GM21423 (cell line): ENCODE data around the gene TBC1D22A.

Experiments
- ATAC-seq: cut with Tn5 transposase; IDR thresholded peaks from one replicate; pipeline ENCODE4 v1.9.1; 2021; ENCODE audit warnings: mild to moderate bottlenecking, moderate library complexity; ENCODE audit not compliant: unreplicated experiment

The TBC1D22A gene

DNA sequence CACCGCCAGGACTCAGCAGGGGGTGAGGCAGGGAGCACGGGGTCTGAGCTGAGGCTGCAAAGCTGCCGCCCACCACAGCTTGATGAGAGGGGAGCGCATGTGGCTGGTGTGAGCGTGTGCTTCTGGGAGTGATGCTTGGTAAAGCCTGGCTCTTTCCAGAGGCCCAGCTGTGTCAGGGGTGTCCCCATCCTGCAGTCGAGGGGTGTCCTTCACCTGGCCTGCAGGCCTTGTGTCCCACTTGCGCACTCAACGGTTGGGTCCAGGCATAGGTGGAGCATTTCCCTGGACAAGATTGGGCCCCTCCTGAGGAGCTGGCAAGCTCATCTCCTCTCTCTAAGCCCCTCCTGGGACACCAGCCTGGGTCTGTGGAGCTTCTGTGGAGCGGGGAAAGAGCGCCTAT is 273.9 kb downstream of the TBC1D22A start:
- ATAC-seq: no peak

DNA sequence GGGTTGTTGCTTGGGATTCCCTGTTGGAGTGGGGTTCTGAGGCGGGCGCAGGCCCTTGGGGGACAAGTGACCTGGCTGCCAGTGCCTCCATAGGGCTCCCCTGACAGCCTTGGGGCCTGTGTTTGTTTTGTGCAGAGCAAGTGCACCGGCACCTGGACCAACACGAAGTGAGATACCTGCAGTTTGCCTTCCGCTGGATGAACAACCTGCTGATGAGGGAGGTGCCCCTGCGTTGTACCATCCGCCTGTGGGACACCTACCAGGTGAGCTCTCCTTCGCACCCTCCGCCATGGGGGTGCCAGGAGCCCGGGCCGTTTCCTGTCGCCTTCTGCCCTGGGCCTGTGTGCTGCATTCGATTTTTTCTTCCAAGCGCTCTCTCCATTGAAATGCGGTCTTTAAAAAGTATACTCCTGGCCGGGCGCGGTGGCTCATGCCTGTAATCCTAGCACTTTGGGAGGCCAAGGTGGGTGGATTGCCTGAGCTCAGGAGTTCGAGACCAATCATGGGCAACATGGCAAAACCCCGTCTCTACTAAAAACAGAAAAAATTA is 274.6 kb downstream of the TBC1D22A start:
- no peak for ATAC-seq

DNA sequence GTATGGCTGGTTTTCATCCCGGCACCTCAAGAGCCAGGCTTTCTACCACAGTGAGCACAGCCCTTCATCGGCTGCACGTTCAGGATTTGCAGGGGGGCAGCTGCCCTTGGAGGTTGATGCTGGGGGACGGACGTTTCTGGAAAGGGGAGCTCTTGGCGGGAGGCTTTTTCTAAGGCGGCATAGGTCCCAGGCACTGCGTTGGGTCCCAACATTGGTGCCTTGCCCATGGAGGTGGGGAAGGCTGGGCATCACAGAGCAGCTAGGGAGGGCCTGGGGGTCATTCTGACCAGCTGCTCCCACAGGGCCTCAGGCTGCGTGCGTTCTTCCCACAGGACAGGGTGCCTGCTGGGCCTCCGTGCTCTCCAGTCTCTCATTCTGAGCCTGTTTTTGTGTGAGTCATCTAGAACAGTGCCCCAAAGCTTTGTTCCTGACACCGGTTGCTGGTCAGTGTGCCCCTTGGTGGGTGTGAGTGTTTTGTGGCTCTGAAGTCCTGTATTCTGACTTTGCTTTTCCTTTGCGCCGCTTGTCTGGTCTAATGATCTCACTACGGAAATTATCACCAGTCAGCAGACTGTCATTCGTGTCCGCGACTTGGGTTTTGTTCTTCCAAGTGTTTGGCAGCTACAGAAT is 275.9 kb downstream of the TBC1D22A start:
- no peak for ATAC-seq

DNA sequence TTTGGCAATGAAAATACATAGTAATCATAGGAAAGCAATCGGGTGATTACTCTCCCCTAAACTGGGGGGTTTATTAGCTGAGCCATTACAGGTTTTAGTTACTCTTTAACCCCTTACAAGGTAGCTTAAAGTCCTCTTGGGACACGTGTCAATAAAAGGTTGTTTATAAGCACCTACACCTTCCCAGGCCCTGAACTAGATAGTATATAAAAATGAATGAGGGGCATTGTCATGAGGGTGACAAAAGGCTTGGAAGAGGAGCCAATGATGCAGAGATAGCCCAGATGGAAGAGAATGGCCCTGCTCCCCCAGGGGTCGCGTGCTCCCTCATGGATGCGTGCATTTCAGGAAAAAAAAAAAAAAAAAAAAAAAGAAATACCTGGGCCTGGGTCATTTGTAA is 276.9 kb downstream of the TBC1D22A start:
- ATAC-seq: no peak

DNA sequence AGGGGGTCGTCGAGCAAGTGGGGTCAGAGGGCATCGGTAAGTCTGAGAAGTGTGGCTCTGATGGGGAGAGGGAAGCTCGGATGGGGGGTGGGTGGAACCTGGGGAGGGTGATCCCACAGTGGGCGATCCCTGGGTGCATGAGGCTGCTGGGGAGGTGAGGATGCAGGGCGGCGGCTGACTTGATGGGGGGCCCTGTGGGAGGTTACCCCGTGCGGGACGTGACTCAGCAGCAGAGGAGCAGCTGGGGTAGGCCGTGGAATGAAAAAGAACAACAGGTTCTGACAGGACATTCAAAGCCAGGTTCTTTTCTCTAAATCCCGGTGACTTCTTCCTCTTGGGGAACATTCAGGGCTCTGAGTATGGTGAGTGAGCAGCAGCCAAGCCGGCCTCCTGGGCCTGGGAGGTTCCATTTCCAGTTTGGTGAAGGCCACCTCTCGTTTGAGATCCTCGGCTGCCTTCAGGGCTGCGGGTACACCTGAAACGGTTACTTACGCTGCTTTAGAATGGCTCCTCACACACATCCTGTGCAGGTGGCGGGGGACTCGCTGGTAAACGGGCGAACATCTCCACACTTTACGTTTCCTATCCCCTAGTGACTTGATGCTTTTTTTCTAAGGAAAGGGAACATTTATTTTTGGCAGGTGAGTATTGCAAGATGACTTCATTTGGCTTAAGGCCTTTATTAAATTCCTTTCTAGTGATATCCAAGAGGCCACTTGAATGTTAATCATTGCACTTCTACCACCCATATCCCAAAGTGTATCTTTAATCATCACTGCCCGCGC is 278.2 kb downstream of the TBC1D22A start:
- no peak for ATAC-seq

DNA sequence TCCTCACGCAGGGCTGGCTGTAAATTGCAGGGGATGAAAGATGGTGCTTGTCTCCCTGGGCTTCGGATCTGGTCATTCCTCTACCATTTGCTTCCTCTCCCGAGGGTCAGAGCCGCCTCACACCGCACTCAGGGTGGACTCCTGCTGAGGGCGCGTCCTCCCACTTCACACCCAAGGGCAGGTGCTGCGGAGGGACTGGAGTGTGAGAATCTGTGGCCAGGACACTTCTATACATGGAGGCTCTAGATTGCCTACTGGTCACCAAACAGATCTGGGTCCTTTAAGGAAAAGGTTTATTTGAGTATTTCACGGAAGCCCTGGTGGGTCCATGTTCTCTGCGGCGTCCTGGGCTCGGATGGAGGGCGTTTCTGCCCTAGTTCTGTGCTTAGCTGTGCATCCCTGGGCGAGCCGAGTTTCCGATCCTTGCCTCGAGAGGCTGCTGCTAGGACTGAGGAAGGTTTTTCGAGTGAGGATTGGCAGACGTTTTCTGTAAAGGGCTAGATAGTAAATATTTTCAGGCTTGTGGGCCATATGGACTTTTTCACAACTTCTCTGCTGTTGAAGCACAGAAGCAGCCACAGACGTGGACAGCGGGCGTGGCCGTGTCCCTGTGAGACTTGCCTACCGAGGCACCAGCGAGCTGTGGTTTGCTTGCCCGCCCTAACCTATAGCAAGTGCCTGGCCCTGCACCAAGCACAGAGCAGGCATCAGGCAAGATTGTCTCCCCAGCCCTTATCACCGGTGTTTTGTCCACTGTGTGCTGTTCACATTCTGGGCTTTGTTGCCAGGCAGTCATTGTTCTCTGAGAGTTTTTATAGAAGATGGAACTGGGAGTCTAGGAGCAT is 279.0 kb downstream of the TBC1D22A start:
- no peak for ATAC-seq

DNA sequence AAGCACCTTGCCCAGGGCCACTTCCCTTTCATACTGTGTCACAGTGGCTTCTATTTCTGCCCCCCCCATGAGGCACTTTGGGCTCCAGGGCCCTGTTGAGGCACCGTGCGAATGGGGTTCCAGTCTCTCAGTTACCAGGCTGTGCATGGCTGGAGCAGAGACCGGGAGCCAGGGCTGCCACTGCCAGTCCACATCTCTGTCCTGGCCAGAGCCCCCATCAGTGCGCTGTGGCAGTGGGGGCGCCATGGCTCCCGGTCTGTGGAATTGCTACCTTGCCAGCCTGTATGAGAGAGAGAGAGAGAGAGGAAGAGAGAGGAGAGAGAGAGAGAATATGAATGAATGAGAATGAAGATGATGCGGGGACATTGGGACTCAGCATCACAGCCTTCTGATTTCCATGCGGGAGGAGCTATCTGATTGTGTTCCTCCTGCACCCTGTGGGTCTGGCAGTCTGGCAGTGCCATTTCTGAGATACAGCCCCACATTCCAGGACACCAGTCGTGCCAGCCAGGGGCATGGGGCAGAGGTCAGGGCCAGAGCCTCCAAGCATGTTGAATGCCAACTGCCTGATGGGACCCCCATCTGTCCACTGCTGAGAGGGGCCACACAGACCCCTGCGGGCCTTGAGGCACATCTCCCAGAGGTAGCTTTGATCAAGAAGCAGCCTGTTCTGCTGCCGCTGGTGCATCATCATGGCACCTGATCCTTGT is 279.8 kb downstream of the TBC1D22A start:
- ATAC-seq: no peak

DNA sequence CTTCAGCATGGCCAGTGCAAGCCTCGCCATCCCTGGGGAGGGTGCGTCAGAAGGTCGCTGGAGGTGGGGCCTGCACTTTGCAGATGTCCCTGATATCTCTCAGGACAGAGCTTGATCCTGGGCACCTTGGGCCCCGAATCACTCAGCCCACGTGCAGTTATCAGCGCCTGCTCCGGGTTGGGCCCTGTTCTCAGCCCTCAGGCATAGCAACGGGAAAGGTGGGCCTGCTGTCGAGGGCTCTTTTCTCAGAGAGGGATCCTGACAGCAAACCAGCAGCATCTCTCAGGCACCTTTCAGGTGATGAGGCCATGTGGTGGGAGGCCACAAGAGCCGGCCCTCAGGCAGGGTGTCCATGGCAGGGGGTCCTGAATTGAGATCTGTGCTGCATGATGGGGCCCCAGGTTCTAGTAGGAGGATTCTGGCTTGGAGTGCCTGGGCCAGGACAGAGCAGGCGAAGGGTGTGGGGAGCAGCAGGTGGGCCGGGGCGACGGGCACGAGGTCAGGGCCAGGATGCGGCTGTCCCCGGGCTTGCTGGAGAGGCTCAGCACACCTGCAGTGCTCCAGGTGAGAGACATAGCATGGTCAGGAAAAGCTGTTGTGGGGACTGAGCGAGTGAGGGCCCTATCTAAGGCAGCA is 280.5 kb downstream of the TBC1D22A start:
- no peak for ATAC-seq

DNA sequence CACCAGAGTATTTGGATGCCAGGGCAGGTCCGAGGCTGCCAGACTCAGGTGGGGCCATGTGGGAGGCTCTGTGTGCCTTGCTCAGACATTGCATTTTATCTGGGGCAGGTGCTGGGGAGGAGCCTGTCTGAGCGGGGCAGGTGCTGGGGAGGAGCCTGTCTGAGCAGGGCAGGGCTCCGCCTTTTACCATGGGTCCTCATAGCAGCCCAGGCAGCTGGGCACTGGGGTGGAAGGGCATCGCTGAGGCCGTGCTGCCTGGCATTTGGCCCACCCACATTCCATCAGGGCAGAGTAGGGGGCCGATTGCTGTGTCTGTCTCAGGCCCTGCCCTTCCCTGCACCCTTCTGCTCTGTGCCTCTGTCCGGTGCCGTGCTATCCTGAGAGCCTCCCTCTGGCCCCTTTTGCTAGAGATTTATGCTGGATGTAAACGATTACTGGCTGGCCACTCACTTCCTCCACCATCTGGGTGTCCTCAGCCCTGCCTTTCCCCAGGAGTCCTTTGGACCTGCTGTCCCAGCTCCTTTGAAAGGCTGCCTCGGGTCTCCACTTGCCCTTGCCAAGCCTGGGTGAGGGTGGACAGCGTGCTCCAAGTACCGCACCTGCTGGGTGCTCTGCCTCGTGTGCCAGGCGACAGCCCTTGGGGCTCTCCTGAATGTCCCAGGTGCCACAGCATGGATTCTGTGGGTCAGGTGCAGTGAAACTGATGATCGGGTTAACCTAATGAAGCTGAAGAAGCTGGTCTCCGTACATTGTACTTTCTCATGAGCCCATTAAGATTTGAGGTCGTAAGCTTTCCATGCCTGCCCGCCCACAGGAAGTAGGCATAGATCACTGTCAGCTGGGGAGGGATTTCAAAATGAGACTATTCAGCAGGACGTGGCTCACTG is 281.6 kb downstream of the TBC1D22A start:
- no peak for ATAC-seq

DNA sequence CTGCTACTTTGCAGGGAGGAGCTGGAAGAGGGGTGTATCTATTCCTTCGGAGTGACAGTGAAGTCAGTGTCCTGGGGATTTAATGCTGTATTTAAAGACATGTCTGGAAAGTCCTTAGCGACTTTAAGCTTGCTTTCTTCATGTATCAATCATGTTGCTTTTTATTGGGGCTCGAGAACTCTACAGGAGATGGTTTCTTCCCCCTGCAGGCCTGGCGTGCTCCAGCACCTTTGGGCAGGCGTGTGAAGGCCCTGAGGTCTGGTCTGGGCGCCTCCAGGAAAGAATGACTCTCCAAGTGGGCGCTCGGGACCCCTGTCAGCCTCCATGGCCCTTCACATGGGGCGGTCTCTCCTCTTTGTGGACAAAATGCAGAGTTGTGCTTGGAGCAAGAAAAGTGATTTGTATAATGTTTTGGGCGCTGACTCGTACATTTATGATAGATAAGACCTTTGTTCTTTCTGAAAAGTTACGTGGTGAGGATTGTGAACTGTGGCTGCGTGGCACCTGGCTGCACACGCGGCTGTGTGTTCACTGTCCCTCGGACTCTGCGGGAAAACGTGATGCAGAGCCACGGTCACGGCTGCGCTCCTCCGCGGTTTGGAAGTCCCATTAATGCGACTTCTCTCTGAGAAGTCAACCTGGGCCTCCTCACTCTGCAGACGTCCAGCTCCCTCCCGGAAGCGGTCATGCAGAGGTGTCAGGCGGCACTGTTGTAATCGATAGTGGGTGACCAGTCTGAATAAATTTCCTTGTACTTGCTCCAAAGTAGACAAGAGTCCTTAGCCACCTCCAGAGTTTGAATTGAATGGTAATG is 282.5 kb downstream of the TBC1D22A start:
- ATAC-seq: no peak

DNA sequence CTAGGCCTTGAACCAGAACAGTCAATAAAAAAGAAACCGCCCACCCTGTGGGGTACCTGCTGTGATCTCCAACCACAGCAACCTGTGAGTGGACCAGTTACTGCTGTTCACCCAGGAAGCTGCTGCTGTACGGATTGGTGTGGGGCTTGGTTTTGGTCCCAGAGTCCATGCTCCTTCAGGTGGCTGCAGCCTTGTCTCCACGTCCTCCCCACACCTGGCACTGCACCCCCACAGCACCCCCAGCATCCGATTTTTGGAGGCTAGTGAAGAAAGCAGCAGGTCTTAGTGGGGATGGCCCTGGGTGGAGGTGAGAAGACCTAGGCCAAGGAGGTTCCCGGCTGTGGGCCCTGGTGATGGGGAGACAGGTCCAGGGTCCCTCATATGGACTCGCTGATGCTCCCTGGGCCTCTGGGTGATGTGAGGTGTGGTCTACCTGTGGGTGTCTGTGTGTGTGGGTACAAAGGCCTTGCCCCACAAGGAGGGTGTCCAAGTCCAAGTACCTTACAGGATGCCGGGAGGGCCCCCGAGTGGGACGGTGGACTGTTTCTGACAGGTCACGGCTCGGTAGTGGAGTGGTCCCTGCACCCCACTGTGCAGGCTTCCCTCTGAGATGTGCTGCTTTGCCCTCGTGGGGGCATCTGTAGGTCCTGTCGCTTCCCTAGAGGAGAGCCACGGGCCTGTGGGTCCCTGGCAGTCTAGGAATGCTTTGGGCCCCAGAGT is 283.4 kb downstream of the TBC1D22A start:
- no peak for ATAC-seq

DNA sequence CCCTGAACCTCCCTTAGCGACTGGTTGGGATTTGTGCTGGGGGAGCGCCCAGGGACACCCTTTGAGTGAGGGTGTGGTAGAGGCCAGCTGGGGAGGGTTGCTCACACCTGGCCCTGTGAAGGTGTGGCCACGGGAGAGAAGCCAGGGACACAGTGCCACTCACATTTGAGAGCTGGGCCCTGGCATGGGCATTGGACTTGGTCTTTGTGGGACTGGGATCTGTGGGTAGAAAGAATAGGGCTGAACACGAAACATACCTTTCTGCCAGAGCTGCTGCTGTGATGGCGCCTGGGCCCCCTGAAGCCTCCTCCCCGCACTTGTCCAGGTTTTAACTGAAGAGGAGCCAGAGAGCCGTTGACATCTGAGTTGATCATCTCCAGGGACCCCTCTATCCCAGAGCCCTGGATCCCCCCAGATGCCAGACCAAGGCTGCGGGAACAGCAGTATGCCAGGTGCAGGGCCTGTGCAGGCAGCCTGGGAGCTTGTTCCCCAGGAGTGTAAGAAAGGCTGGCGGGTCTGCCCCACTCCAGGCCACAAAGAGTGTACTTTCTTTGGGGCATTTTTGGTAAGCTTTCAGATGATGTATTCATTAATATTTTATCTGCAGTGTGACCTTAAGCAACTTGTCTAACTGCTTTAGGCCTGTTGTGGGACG is 284.1 kb downstream of the TBC1D22A start:
- ATAC-seq: no peak

DNA sequence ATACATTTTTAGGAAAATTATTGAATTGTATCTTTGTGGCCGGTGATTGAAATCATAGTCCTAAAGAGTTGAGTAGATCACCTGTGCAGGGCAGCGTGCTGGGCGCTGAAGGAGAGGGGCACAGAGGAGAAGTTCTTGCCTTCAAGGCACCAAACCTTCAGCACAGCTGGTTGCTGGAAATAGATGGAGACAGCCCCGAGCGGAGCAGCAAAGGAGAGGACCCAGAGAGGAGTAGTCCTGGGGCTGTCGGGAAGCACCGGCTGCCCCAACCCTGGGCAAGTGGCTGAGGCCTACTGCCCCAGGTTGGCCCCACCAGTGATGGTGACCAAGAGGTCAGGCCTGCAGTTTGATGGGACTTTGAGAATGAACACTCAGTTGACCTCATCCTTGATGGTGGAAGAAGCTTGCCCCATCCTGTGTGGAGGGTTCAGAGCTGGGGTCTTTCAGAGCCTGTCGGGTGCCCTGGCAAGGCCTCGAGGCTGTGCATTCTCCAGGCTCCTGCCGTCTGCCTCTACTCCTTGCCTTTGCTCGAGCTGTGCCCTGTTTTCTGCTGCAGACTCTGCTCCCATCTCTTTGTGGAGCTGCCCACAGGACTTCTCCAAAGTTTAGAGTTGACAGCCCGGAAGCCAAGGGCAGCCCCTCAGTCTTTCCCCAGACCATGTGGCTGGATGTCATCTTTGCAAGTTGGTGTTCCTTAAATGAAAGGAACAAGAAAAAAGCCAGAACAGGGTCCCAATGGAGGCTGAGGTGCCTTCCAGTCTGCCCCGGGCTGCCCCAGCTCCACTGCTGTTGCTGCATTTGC is 285.1 kb downstream of the TBC1D22A start:
- ATAC-seq: no peak

DNA sequence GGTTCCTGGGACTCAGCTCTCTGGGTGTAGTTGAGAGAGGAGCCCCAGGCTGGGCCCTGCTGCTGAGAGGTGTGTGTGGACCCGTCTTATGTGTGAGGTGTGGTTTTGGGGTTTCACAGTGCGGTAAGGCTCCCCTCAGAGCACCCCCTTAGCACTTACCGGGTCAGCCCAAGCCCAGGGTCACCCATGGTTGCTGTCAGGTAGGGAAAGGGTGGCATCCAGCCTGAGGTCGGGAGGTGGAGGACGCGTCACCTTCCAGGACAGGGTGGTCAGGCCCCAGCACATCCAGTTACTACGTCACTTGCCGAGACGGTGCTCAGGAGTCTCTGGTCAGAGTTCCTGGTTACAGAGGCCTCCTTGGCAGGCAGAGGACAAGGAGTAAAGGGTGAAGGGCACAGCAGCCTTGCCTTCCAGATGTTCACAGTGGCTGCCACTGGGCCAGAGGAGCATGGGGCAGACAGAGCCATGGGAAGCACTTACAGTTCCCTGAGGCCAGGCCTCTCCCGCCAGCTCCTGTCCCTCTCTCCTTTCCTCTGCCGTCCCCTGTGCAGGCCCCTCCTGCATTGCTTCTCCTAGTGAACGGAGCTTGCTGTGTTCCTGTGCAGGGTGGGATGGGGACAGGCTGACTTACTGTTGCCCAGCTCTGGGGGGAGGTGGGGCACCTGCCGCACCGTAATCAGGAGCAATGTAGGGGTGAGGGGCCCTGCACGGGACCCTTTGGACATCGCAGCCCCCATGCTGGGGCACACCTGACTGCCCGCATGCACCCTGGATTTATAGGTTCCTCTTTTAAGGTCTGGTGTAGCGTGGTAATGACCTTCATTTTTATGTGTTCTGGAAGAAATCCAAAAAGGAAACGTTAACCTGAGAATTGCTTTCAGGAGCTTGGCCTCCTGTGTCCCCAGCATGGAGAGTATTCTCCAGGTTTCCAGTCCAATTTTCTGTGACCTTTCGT is 285.9 kb downstream of the TBC1D22A start:
- ATAC-seq: no peak

DNA sequence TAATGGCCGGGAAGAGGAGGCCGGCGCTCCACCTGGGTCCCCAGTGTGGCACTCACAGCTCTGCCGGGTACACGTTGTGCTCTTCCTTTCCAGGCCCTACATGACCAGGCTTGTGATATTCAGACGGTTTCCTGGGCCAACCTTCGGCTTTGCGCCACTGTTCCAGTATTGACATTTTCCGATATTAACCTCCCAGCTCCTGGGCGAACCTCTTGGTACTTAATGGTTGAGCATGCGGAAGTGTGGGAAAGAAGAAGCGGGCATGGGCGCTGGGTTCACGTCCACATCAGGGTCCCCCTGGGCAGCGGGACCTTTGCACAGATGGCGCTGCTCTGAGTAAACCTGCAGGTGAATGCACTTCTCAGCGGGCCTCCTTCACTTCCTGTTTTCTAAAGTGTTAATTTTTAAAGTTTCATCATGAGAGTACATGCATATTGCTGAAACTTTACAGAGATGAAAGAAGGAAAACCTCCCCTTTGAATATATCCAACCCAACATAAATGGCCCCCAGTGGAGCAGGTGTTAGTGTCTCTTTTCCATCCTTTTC is 286.7 kb downstream of the TBC1D22A start:
- no peak for ATAC-seq
